Hepatocyte (in vitro differentiated cells): Measurements from ENCODE around the gene NRXN2. TPM values are rescaled to one million over a fixed set of nuclear protein-coding genes. Genes with fewer than 3 reads are reported as not detected.

Experiments
- DNase-seq: peaks from one replicate; pipeline ENCODE4 v3.0.0-alpha.2; 2016; ENCODE audit warnings: low spot score
- H2AFZ ChIP-seq: fragments of 200-600 bp; sonication (generic); 2 replicates; pipeline ENCODE4 v1.6.0; 2016; ENCODE audit warnings: antibody characterized with exemption, mild to moderate bottlenecking
- H3K27ac ChIP-seq: fragments of 200-600 bp; sonication (generic); 2 replicates; pipeline ENCODE4 v1.5.1; 2016; ENCODE audit warnings: mild to moderate bottlenecking
- H3K27me3 ChIP-seq: fragments of 200-600 bp; sonication (generic); 2 replicates; pipeline ENCODE4 v1.6.1; 2016
- H3K36me3 ChIP-seq: fragments of 200-600 bp; sonication (generic); replicated peaks from 2 replicates; pipeline ENCODE4 v1.5.1; 2016; ENCODE audit warnings: low read depth; ENCODE audit not compliant: insufficient read depth
- H3K4me1 ChIP-seq: fragments of 200-600 bp; sonication (generic); 2 replicates; pipeline ENCODE4 v1.5.1; 2016; ENCODE audit warnings: mild to moderate bottlenecking, moderate library complexity; ENCODE audit not compliant: insufficient read depth
- H3K4me2 ChIP-seq: fragments of 200-600 bp; sonication (generic); 2 replicates; pipeline ENCODE4 v1.6.0; 2016
- H3K4me3 ChIP-seq: fragments of 200-600 bp; sonication (generic); 2 replicates; pipeline ENCODE4 v1.5.1; 2016; ENCODE audit warnings: mild to moderate bottlenecking
- H3K79me2 ChIP-seq: fragments of 200-600 bp; sonication (generic); 2 replicates; pipeline ENCODE4 v1.6.0; 2017; ENCODE audit warnings: mild to moderate bottlenecking
- H3K9me2 ChIP-seq: fragments of 200-600 bp; sonication (generic); replicated peaks from 2 replicates; pipeline ENCODE4 v1.6.0; 2017; ENCODE audit warnings: mild to moderate bottlenecking; ENCODE audit not compliant: insufficient read depth
- H3K9me3 ChIP-seq: fragments of 200-600 bp; sonication (generic); 2 replicates; pipeline ENCODE4 v1.5.1; 2016; ENCODE audit warnings: low read depth, mild to moderate bottlenecking
- H4K20me1 ChIP-seq: fragments of 200-600 bp; sonication (generic); 2 replicates; pipeline ENCODE4 v1.6.0; 2016; ENCODE audit warnings: mild to moderate bottlenecking; ENCODE audit not compliant: insufficient read depth, poor library complexity, severe bottlenecking
- CTCF ChIP-seq: fragments of 200-600 bp; sonication (generic); IDR thresholded peaks from 2 replicates; pipeline ENCODE4 v1.5.1; 2016; ENCODE audit warnings: antibody characterized with exemption, mild to moderate bottlenecking; ENCODE audit not compliant: poor library complexity
- EZH2 ChIP-seq: fragments of 200-600 bp; sonication (generic); IDR thresholded peaks from 2 replicates; pipeline ENCODE4 v1.6.1; 2016; ENCODE audit warnings: antibody characterized with exemption, mild to moderate bottlenecking, borderline replicate concordance
- EZH2phosphoT487 ChIP-seq: fragments of 200-600 bp; sonication (generic); IDR thresholded peaks from one replicate; pipeline ENCODE4 v1.6.1; 2018; ENCODE audit warnings: antibody characterized with exemption, mild to moderate bottlenecking, low read depth, moderate library complexity; ENCODE audit not compliant: unreplicated experiment, severe bottlenecking
- WGBS: methylation state at CpG from one replicate; pipeline ENCODE4 v1.1.6; 2016; ENCODE audit warnings: low lambda C conversion rate; ENCODE audit errors: missing lambda C conversion rate; 5-methylcytosine and 5-hydroxymethylcytosine counted together
- polyA plus RNA-seq: library from polyadenylated mRNA; unstranded; fragments of >200 nt; fragmentation: Nextera tagmentation; extraction: Ambion mirVana; gene quantifications from 2 replicates; pipeline ENCODE4 v1.2.1, GENCODE V29; 2016
- total RNA-seq: library from RNA; depleted of rRNA; stranded (reverse); fragments of >200 nt; gene quantifications from 2 replicates; pipeline ENCODE4 v1.2.3, GENCODE V29; 2014

NRXN2 gene
- total and polyA plus RNA-seq, 2 experiments from 2014 or later = 0.83 to 1.7 TPM

GRCh38 chr11:64633555-64634159, 89.3 kb downstream of the NRXN2 start:
- no peak for TF ChIP-seq EZH2phosphoT487
- WGBS = 82% methylated on average over 7 of the region's 7 CpGs
- Histone ChIP-seq H3K79me2 (no peaks in the 10 kb centered on the region), H3K4me2 (no peak overlapping the region), H2AFZ (no peak overlapping the region), H3K9me2 (no peaks in the 10 kb centered on the region), H3K4me3 (no peak overlapping the region), H3K9me3 (no peaks in the 10 kb centered on the region), H3K36me3 (no peaks in the 10 kb centered on the region), H3K27ac (no peak overlapping the region), H4K20me1 (no peaks in the 10 kb centered on the region), H3K27me3 (peaks cover 17% of the 10 kb centered on the region), H3K4me1 (peaks cover 4% of the 10 kb centered on the region)
- no peak for DNase-seq

GRCh38 chr11:64632654-64633053, 90.3 kb downstream of the NRXN2 start:
- H3K27me3 ChIP-seq = peaks cover 13% of the 10 kb centered on the region

GRCh38 chr11:64632237-64632636, 90.8 kb downstream of the NRXN2 start:
- Histone ChIP-seq H3K9me2 (no peaks in the 10 kb centered on the region), H3K4me2 (no peak overlapping the region)

More at GRCh38 chr11:64632654-64633053, 90.3 kb downstream of the NRXN2 start:
- Histone ChIP-seq H4K20me1 (no peaks in the 10 kb centered on the region), H3K79me2 (no peaks in the 10 kb centered on the region), H3K4me2 (no peak overlapping the region), H3K4me1 (peaks cover under 1% of the 10 kb centered on the region), H3K9me3 (no peaks in the 10 kb centered on the region), H2AFZ (no peak overlapping the region), H3K9me2 (no peaks in the 10 kb centered on the region), H3K4me3 (no peak overlapping the region), H3K27ac (no peak overlapping the region), H3K36me3 (no peaks in the 10 kb centered on the region)
- TF ChIP-seq CTCF (no peak), EZH2 (no peak), EZH2phosphoT487 (no peak)
- no peak for DNase-seq
- 94% methylated on average over 10 of the region's 10 CpGs for WGBS

GRCh38 chr11:64631675-64632074, 91.3 kb downstream of the NRXN2 start:
- WGBS = 80% methylated on average over 4 of the region's 4 CpGs
- DNase-seq = no peak

More at GRCh38 chr11:64632237-64632636, 90.8 kb downstream of the NRXN2 start:
- no peak for DNase-seq
- Histone ChIP-seq H3K4me1 (no peaks in the 10 kb centered on the region), H3K4me3 (no peak overlapping the region), H3K27ac (no peak overlapping the region), H3K27me3 (peaks cover 13% of the 10 kb centered on the region), H3K36me3 (no peaks in the 10 kb centered on the region), H4K20me1 (no peaks in the 10 kb centered on the region), H3K9me3 (no peaks in the 10 kb centered on the region), H2AFZ (no peak overlapping the region), H3K79me2 (no peaks in the 10 kb centered on the region)
- TF ChIP-seq EZH2 (no peak), EZH2phosphoT487 (no peak)
- 83% methylated on average over 6 of the region's 6 CpGs for WGBS

More at GRCh38 chr11:64631675-64632074, 91.3 kb downstream of the NRXN2 start:
- Histone ChIP-seq H3K27ac (no peak overlapping the region), H3K36me3 (no peaks in the 10 kb centered on the region), H3K4me2 (no peak overlapping the region), H3K27me3 (peaks cover 13% of the 10 kb centered on the region), H3K9me3 (no peaks in the 10 kb centered on the region), H3K4me1 (no peaks in the 10 kb centered on the region), H2AFZ (no peak overlapping the region), H3K79me2 (no peaks in the 10 kb centered on the region), H4K20me1 (no peaks in the 10 kb centered on the region), H3K9me2 (no peaks in the 10 kb centered on the region), H3K4me3 (no peak overlapping the region)
- TF ChIP-seq EZH2phosphoT487 (no peak), CTCF (no peak), EZH2 (no peak)
